Right lung (tissue), 5 donors: ENCODE measurements around the gene MCOLN1. TPM values are rescaled to one million over a fixed set of nuclear protein-coding genes. Genes with fewer than 3 reads are reported as not detected.

Experiments used
- DNase-seq, 2 donors: peaks; one replicate each; pipeline ENCODE4 v3.0.0-alpha.2; 2013
- polyA plus RNA-seq, 5 donors: library from polyadenylated mRNA; unstranded; fragments of 120-200 nt; gene quantifications; one replicate each; pipeline versions ENCODE4 v1.2.1 to v1.2.3, GENCODE V29; 2013; ENCODE audit warnings: inconsistent platforms in 1 of 5, low replicate concordance in 1 of 5; ENCODE audit not compliant: insufficient read length in 5 of 5, insufficient read depth in 1 of 5

The MCOLN1 gene
- polyA plus RNA-seq, 5 donors: 11.0 to 19.2 (median 12.9) TPM

DNA sequence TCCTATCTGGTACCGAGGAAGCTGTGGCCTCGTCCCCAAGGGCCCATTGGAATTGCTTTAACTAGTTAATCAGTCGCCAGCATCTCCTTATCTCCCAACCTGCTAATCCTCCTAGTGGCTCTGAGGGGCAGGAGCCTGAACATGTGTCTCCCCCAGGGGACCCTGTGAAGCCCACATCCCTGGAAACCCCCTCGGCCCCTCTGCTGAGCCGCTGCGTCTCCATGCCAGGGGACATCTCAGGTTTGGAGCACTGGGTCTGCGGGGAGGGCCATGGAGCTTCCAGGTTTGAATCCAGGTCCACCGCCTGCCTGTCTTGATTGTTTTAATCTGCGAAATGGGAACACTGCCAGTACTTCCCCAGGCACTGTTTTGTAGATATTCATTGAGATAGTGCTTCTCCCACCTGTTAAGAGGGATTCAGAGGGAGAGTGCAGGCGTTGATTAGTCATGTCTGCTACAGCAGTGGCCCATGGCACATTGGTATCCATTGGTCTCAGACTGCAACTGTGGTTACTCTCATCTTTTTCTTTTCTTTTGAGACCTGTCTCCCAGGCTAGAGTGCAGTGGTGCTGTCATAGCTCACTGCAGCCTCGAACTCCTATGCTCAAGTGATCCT lies 19.5 kb downstream of the MCOLN1 start:
- no peak for DNase-seq

DNA sequence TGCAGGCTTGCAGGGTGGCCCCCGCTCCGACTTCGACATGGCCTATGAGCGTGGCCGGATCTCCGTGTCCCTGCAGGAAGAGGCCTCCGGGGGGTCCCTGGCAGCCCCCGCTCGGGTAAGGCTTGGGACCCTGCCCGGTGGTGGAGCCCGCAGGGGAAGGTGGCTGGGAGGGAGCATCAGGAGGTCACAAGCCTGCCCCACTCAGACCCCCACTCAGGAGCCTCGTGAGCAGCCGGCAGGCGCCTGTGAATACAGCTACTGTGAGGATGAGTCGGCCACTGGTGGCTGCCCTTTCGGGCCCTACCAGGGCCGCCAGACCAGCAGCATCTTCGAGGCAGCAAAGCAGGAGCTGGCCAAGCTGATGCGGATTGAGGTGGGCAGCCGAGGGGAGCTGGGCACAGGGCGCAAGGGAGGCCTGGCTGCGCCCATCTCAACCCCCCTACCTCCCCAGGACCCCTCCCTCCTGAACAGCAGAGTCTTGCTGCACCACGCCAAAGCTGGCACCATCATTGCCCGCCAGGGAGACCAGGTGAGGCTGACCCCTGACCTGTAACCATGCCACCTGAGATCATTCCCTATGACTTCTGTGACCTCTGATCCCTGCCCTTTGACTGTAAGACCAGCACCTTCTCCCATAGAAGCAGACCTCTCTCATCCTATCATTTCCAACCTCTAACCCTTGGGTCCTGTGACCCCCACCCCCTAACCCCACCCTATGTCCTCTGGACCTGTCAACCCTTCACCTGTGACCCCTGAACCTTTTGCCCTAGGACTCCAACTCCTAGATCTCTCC lies 20.3 kb downstream of the MCOLN1 start:
- DNase-seq: no peak

DNA sequence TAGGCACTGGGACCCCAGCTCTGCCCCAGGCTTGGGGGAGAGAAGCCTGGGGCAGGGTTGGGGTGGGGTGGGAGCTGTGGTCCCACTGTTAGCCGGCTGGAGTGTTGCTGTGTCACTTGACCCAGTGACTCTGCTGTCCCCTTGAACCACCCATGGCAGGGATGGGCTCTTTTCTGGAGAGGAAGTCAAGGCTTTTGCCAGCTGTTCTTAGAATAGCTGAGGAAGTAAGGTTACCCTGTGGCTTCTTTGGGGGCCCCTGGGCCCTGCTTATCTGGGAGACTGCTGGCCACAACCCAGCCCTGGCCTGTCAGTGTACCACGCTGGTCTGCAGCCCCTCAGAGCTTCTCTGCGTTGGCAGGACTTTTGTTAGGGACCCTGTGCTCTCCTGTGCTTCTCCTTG lies 22.2 kb downstream of the MCOLN1 start:
- DNase-seq: no peak

DNA sequence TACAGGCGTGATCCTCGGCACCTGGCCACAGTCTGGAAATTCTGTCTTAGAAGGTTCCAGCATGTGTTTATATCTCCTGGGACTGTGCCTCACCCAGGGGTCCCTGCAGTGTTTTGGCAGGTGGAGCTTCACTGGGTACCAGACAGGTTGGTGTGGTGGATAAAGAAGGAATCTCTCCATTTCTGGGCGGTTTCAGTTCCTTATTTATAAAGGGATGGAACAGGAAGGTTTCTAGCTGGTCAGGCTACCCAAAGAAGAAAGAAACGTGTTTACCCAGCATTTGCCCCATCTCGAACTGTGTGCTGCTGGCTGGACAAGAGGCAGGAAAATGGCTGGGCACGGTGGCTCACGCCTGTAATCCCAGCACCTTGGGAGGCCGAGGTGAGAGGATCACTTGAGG lies 22.9 kb downstream of the MCOLN1 start:
- DNase-seq: no peak

DNA sequence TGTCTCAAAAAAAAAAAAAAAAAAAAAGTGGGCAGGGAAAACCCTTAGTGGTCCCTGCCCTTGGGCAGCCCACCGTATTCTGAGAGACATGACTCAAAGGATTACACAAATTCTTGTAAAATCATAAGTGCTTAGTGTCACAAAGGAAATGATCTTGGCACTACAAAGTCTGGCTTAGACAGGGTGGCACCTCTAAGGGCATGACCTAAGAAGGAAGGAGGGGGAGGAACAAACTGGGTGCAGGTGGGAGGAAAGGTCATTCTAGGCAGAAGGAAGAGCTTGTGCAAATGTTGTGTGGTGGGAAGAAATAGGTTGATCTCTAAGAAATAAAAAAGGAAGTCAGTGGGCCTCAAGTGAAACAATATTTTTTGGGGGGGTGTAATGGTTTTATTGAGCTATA lies 23.5 kb downstream of the MCOLN1 start:
- DNase-seq: no peak

DNA sequence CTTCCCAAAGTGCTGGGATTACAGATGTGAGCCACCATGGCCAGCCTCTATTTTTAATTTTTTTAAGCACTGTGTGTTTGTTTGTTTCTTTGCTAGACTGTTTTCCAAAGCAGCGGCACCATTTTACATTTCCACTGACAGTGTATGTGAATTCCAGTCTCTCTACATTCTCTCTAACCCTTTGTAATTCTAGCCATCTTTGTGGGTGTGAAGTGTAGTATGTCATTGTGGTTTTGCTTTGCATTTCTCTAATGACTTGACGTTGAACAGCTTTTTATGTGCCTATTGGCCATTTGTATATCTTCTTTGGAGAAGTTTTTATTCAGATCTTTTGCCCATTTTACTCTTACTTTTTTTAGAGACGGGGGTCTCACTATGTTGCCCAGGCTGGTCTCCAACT lies 24.7 kb downstream of the MCOLN1 start:
- DNase-seq: no peak

DNA sequence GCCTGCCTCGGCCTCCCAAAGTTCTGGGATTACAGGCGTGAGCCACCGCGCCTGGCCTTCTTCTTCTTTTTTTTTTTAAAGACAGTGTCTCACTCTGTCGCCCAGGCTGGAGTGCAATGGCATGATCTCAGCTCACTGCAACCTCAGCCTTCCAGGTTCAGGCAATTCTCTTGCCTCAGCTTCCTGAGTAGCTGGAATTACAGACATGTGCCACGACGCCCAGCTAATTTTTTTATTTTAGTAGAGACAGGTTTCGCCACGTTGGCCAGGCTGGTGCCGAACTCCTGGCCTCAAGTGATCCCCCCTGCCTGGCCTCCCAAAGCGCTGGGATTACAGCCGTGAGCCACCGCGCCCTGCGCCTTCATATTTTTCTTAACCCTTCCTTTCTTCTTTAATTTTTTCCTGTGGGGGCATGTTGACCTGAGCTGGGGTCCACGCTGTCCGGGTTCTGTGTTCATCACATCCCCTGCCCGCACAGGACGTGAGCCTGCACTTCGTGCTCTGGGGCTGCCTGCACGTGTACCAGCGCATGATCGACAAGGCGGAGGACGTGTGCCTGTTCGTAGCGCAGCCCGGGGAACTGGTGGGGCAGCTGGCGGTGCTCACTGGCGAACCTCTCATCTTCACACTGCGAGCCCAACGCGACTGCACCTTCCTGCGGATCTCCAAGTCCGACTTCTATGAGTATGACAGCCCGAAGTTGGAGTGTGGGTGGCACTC lies 27.2 kb downstream of the MCOLN1 start:
- no peak for DNase-seq

DNA sequence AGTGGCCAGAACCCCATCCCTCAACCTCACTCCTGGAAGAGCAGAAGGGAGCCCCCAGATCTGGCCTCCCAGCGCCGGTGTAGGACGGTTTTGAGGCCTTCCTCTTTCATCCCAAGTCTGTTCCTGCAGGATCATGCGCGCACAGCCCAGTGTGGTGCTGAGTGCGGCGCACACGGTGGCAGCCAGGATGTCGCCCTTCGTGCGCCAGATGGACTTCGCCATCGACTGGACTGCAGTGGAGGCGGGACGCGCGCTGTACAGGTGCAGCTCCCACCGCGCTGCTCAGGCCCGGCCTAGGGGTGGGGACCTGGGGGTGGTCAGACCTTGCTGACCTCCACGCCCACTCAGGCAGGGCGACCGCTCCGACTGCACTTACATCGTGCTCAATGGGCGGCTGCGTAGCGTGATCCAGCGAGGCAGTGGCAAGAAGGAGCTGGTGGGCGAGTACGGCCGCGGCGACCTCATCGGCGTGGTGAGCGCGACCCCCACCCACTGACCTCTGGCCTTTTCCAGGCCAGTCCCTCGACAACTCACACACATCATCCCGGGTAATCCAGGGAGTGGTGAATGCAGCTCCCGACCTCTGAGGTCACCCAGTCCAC lies 27.8 kb downstream of the MCOLN1 start:
- no peak for DNase-seq

DNA sequence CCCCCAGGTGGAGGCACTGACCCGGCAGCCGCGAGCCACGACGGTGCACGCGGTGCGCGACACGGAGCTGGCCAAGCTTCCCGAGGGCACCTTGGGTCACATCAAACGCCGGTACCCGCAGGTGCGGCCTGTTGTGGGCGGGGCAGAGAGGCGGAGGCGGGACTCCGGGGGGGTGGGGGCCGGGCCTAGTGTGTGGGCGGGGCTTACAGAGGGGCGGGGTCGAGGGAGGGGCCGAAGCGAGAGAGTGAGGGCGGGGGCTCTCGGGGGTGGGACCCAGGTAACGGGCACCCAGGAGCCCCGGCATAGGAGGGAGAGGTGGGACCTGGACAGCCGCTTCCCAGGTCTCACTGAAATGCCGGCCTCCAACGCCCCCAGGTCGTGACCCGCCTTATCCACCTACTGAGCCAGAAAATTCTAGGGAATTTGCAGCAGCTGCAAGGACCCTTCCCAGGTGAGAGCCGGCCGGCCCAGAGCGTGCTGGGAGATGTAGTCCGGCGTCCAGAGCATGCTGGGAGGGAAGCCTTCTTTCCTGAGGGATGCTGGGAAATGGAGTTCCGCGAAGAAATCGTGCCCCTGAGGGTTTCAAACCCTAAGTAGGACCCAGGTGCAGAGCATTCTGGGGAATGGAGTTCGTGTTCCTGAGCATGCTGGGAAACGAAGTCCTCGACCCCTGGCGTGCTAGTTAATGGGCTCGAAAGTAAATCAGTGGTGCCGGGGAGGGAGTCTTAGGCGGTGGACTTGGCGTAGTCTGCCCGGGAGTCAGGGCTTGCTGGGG lies 28.8 kb downstream of the MCOLN1 start:
- peak; percentile 70 to 72 for DNase-seq

DNA sequence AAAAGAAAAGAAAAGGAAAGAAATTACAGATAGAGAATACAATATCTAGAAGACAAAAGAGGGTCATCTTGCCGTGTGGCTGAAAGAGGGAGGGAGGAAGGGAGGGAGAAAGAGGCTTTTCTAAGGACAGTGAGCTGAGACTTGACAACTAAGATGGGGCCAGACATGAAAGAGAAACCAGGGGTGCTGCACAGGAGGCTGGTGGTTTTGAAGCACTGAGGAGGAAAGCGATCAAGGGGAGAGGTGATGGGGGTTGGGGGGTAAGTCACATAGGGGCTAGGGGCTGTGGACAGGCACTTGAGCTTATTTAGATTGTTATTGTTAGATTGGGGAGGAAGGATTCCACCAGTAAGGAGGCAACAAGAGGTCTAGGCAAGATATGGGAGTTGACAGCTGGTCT lies 30.4 kb downstream of the MCOLN1 start:
- no peak for DNase-seq

DNA sequence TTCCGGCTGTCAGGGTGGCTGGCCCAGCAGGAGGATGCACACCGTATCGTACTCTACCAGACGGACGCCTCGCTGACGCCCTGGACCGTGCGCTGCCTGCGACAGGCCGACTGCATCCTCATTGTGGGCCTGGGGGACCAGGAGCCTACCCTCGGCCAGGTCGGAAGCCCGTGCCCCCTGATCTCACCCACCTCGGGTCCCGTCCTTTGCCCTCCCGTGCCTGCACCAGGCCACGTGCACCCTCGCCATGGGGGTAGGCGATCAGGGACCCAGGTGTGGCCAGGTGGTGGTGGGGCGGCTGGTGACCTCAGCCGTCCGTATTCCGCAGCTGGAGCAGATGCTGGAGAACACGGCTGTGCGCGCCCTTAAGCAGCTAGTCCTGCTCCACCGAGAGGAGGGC lies 32.1 kb downstream of the MCOLN1 start:
- DNase-seq: no peak

DNA sequence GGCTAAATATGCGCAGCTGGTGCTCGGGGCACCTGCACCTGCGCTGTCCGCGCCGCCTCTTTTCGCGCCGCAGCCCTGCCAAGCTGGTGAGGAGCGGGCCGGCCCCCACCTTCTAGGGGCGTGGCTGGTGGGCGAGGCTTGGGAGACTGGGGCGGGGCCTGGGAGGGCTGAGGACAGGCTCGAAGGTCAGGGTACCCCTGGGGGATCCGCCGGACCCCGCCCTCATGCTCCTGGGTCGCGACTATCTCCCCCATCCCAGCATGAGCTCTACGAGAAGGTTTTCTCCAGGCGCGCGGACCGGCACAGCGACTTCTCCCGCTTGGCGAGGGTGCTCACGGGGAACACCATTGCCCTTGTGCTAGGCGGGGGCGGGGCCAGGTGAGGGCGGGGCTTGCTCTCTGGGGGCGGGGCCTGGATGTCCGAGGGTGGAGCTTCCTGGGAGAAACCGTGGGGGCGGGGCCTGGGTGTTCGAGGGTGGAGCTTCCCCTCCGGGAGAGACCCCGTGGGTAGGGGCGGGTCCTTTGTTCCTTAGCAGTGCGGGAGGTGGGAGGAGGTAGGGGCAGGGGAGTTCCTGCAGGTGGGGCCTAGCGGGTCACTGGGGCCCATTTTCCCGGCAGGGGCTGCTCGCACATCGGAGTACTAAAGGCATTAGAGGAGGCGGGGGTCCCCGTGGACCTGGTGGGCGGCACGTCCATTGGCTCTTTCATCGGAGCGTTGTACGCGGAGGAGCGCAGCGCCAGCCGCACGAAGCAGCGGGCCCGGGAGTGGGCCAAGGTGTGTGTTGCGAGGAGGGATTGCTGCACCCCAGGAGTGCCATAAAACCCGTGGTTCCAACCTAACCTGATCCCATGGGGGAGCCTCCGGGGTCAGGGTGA lies 32.8 kb downstream of the MCOLN1 start:
- DNase-seq: no peak

DNA sequence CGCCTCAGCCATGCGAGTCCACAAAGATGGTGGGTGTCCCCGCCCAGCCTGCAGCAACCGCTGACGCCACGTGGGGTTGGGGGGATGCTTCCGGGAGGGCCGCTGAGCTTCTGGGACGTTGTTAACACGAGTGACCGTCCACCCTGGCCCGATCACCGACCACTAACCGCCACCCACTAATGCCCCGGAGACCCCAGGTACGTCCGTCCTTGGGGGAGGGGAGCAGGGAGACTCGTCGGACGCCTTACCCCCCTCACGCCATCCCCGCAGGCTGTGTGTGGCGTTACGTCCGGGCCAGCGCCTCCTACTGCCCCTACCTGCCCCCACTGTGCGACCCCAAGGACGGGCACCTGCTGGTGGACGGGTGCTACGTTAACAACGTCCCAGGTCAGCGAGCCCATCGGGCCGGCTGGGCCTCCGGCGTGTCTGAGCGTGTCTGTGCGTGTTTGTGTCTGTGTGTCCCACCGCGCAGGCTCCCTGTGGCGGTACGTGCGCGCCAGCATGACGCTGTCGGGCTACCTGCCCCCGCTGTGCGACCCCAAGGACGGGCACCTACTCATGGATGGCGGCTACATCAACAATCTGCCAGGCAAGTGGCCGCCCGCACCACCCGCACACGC lies 34.4 kb downstream of the MCOLN1 start:
- no peak for DNase-seq

DNA sequence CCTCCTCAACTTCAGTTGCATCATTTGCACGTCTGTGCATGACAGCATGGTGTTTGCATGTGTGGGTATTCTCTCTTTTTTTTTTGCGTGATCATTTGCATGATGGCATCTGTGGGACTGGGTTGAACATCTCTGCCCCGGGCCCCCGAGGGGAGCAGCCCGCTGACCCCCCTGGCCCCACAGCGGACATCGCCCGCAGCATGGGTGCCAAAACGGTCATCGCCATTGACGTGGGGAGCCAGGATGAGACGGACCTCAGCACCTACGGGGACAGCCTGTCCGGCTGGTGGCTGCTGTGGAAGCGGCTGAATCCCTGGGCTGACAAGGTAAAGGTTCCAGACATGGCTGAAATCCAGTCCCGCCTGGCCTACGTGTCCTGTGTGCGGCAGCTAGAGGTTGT lies 36.2 kb downstream of the MCOLN1 start:
- no peak for DNase-seq

DNA sequence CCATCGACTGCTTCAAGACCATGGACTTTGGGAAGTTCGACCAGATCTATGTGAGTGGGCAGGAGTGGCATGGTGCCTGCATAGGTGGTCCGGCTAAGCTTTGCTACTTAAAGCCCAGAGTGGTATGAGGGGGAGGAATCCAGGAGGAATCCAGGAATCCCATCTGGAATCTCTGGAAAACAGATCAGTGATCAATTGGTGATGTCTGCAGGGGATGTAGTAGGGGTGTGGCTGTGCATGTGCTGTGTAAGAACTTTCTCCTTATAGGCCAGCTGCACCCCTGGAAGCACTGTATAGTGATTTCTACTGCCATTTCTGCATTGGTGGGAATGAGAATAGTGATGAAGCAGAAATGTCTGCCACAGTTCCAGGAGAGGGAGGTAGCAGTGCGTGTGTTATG lies 36.7 kb downstream of the MCOLN1 start:
- no peak for DNase-seq

DNA sequence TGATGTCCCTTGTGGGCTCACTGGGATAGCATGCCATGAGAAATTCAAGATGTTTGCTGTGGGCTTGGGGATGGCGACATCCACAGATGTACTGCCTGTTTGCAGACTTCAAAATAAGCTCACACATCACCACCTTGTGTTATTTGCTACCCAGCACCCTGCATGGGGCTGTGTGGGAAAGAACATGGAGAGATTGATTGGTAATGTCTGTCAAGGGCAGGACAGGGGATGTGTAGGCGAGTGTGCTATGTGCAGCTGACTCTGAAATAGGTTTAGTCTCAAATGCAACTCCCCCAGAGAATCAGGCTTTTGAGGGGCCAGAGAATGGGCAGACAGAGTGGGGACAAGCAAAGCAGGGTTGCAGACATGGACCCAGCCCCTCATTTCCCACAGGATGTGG lies 37.8 kb downstream of the MCOLN1 start:
- DNase-seq: no peak

DNA sequence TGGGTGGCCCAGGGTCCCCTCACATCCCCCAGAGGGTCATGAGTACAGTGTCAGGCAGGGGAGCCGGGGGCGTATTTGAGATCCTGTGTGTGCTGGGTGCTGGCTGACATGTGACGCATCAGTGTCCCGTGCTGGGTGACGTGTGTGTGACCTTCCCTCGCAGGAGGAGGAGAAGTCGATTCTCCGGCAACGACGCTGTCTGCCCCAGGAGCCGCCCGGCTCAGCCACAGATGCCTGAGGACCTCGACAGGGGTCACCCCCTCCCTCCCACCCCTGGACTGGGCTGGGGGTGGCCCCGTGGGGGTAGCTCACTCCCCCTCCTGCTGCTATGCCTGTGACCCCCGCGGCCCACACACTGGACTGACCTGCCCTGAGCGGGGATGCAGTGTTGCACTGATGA lies 38.9 kb downstream of the MCOLN1 start:
- DNase-seq: no peak

DNA sequence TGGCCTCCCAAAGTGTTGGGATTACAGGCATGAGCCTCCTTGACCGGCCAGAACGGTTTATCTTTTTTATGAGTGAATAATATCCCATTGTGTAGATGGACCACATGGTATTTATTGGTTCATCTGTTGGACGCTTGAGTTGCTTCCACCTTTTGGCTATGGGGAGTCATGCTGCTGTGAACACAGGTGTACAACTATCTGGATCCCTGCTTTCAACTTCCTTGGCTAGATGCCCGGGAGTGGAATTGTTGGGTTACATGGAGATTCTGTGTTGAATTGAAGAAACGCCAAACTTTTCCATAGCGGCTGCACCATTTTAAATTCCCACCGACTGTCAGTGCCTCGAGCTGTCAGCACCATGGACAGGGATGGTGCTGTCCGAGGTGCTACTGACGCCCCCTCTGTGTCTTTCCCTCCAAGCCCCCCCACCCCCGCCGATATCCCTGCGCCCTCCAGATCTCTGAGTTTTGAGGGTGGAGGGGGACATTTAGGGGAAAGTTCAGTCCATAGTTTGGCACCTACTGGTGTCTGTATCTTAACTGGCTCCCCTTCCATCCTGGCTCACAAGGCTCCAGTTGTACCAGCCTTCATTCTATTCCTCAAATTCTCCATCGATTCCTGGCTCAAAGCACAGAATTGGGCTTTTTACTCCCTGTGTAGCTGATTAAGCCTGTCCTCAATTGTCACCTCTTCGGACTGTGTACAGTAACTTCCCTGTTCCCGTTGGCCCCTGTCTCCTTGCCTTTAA lies 40.4 kb downstream of the MCOLN1 start:
- DNase-seq: no peak

DNA sequence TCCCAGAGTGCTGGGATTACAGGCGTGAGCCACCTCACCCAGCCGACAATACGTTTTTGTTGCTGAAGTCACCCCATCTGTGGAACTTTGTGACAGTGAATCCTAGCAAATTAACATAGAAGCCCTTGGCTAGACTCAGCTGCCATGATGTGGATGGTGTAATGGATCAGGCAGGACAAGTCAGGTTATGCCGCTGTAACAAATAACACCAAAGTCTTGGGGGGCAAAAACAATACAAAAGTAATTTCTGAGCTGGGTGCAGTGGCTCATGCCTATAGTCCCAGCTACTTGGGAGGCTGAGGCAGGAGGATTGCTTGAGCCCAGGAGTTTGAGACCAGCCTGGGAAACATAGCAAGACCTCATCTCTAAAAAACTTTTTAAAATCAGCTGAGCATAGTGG lies 42.4 kb downstream of the MCOLN1 start:
- no peak for DNase-seq

DNA sequence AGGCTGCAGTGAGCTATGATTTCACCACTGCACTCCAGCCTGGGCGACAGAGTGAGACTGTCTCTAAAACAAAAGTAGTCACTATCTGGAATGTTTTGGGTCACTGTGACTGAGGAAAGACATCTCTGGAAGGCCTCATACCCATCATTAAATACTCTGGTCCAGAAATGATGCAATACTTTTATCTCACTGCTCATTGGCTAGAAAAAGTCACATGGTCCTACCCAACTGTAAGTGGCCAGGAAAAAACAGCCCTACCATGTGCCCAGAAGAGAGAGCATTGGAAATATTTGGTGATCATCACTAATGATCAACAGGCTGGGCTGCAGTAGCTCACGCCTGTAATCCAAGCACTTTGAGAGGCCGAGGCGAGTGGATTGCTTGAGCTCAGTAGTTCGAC lies 42.9 kb downstream of the MCOLN1 start:
- no peak for DNase-seq
